Skin epidermis (tissue), 12 donors: ENCODE data around the gene ATP2A2.
"Not testable (repeated sequence)": the region's sequence is repeated elsewhere in the genome, so short reads cannot be mapped to it uniquely, and the experiment has no call there.

ENCODE experiments used
- H3K27ac ChIP-seq, 21 experiments: fragments of 200-600 bp; sonication (generic) in 11 of 21; one replicate each; pipeline ENCODE4 v1.5.0; 2020; ENCODE audit warnings: mild to moderate bottlenecking in 3 of 21, inconsistent platforms in 2 of 21, moderate library complexity in 2 of 21
- H3K4me3 ChIP-seq, 7 experiments: fragments of 200-600 bp; sonication (generic) in 2 of 7; one replicate each; pipeline ENCODE4 v1.5.0; 2020; ENCODE audit warnings: inconsistent platforms in 2 of 7, mild to moderate bottlenecking in 2 of 7, moderate library complexity in 1 of 7

ATP2A2 gene

DNA sequence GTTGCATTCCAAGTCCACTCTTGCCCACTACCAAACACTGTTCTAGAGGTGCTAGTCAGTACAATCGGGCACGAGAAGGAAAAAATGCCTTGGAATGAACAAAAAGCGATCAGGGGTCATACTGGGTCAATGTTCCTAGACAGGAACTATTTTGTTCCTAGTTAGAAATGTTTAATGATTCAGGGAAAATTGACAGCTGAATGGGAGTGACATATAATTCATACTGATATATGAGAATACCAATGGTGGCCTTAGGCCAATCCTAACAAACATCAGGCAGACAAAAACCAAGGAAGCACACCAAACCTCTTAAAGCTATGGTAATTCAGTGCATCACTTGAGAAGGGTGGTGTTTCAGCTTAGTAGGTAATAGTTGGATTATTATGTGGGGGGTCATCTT, 71.4 kb downstream of the ATP2A2 start:
- Histone ChIP-seq H3K4me3 (no peak overlapping the region), H3K27ac (no peak overlapping the region)

DNA sequence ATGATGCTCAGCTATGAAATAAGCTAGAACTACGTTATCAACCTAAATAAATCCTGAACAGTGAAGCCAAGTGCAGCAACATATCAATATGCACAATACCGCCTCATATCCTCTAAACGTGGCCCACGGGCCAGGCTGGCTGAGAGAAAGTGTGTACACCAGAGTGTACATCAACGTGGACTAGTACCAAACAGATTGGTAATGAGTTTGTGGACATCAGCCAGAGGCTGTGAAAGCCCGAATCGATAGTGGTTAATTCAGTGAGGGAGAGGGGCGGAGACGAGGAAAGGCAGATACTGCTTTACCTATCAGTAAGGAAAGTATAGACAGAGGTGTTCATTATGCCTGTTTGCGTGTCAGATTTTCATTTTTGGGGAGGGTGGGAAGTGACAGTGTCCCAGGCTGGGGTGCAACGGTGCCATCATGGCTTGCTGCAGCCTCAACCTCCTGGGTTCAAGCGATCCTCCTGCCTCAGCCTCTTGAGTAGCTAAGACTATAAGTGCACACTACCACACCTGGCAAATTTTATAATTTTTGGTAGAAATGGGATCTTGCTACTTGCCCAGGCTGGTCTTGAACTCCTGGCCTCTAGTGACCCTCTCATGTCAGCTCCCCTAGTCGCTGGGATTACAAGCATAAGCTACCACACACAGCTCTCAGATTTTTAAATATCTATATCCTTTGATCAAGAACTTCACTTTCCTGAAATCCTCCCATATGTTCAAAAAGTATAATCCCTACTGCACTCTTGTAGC, 72.3 kb downstream of the ATP2A2 start:
- no peak overlapping the region for H3K27ac ChIP-seq
- H3K4me3 ChIP-seq, result no peak overlapping the region

DNA sequence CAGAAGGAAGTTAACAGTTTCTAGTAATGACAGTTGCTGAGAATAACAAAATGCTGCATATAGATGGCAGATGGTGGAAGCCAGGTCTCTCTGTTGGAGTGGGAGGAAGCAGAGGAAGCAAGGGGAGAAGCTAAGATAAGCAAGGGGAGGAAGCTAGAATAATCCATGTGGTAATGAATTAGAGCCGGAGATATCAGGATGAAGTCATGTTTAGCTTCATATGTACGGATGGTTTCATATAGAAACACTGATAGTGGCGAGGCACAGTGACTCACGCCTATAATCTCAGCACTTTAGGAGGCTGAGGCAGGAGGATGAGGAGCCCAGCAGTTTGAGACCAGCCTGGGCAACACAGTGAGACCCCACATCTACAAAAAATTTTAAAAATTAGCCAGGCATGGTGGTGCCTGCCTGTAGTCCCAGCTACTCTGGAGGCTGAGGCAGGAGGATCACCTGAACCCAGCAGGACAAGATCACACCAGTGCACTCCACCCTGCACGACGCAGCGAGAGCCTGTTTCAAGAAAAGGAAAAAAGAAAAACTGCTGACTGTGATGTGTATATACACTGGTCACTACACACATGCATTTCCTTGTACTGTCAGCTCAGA, 73.2 kb downstream of the ATP2A2 start:
- Histone ChIP-seq H3K27ac (no peak overlapping the region), H3K4me3 (no peak overlapping the region)

DNA sequence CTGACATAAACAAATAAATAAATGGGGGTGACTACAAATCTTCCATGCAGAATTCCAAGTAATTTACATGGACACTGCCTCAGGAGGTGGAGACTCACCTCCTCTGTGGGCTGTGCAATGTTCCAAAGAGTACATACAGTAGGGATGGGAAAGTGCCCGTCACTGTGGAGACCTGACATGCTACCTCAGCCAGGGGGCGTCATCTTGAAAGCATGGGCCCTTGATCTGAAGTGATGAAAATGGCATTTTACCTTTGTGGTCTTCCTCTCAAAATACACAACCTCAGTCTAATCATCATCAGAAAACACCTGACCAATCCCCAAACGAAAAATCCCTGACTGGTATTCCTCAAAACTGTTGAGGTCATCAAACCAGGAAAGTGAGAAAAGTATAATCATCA, 74.0 kb downstream of the ATP2A2 start:
- no peak overlapping the region for H3K4me3 ChIP-seq
- no peak overlapping the region for H3K27ac ChIP-seq

DNA sequence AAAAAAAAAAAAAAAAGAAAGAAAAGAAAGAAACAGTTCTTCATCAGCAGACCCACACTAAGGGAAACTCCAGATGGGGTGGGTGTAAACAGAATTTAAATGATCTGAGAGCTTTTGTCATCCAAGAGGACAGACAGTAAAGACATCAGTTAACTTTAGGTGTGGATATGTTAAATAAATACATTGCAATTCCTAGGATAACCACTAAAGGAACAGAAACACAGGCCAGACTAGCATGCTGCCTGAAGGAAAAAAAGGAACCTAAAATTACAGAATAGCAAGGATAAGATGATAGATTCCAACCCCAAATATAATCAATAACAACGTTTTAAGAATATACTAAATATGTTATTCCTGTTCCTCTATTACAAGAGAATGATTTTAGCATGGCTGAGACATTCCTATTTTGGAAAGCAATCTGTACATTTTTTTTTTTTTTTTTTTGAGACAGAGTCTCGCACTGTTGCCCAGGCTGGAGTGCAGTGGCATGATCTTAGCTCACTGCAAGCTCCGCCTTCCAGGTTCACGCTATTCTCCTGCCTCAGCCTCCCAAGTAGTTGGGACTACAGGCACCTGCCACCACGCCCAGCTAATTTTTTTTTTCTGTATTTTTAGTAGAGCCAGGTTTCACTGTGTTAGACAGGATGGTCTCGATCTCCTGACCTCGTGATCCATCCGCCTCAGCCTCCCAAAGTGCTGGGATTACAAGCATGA, 77.5 kb downstream of the ATP2A2 start:
- not testable (repeated sequence) for H3K27ac ChIP-seq, H3K4me3 ChIP-seq

DNA sequence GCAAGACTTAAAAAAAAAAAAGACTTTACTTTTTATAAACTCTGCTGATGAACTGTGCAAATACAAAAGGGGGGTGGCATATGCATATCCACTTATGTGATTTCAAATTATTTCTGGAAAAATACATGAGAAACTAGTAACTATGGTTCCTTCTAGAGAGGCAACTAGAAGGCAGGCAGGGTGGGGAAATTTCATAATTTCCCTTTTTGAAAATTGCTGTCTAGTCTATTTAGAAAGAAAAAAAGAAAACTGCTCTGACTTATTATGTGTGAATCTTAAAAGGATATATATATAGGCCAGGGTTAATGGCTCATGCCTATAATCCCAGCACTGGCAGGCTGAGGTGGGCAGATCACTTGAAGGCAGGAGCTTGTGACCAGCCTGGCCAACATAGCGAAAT, 80.2 kb downstream of the ATP2A2 start:
- Histone ChIP-seq H3K4me3 (no peak overlapping the region), H3K27ac (no peak overlapping the region)

DNA sequence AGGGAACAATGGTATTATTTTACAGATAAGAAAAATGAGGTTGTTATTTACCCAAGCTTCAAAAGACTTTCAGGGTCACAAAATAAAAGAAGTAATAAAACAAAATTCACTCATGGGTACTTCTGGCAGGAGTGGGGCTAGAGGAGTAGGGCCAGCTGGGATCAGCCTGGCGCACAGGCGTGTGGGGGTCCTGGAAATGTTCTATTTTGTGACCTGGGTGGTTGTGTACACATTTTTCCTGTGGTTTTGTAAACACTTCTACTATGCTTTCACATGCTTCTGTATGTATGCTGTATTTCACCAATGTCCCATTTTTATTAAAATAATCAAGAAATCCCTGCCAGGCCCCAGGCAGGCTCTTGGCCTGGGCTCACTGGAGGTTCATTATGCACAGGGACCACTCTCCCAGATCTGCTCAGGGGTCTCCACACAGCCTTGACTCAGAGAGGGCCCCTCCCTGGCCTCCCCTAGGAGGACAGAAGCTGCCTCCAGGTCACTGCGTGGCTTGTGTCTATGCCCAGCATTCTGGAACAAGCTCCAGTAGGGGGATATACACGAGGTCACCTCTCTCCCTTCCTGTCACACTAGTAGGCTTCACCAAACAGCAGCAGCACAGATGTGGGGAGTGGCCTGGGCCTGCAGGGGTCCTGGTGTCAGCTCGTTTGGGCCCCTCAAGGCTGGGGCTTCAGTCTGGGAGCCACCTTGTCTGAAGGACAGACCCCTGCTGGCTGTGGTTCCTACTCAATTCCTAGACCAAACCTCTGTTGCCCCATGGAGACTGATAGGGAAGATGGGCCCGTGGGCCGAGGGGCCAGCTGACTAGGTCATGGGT, 84.7 kb downstream of the ATP2A2 start:
- peak overlapping the region in 3 of 21 experiments; percentile 3 to 34 (median 17) for H3K27ac ChIP-seq
- H3K4me3 ChIP-seq, result no peak overlapping the region

DNA sequence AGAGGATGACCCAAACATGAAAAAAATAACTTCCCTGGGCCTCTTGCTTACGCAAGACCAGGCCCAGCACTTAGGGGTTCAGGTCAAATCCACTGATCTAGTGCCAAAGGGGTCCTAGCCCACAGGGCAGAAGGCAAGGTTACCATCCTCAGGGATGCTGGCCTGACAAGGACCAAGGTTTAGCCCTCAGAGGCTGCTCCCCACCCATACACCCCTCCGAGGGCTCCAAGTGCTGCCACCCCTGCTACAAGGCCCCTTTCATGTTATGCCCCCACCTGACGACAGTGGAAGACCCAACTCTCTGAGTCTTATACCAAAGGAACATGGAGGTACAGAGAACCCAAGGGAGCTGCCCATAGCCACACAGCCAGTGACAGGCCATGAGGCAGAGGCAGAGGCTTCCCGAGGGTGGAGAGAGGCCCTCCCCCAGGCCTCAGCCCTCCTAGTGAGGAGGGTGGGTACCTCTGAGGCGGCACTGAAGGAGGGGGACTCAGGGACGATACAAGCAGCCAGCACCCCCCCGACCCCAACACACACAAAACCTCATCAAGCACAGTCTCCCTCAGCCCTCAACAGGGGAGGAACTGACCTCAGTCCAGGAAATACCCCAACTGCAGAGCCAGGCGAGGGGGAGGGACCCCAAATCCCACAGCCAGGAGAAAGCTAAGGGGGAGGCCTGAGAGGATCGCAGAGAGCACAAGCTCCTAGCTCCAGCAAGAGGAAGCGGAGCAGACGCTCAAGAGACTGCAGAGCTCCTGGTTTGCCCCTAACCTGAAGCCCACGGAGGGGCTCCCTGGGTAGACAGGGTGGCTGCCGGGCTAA, 85.5 kb downstream of the ATP2A2 start:
- Histone ChIP-seq H3K27ac (peak overlapping the region in 4 of 21 experiments; percentile 10 to 31 (median 24)), H3K4me3 (no peak overlapping the region)

DNA sequence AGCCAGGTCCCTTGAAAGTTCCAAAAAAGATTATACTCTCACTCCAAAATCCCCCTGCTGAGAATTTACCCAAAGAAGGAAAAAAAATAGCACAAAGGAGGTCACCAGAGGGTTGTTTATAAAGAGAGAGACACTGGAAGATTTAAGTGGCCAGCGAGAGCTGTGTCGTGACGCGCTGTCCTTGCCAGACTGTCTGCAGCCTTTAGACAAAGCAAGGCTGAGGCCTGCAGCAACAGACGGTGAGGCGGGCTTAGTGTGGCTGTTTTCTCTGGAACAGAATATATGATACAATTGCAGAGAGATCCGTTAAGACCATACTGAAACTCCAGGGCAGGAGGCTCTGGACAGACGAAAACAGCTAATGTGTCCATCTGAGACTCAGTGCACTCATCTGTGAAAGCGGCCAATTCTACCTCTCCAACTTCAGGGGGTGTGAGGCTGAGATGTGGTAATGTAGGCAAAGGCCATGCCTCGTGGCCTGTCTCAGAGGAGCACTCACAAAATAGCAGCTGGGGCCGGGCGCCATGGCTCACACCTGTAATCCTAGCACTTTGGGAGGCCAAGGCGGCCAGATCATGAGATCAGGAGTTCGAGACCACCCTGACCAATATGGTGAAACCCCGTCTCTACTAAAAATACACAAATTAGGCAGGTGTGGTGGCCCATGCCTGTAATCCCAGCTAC, 86.3 kb downstream of the ATP2A2 start:
- peak overlapping the region in 5 of 21 experiments; percentile 10 to 32 (median 26) for H3K27ac ChIP-seq
- H3K4me3 ChIP-seq, result no peak overlapping the region

DNA sequence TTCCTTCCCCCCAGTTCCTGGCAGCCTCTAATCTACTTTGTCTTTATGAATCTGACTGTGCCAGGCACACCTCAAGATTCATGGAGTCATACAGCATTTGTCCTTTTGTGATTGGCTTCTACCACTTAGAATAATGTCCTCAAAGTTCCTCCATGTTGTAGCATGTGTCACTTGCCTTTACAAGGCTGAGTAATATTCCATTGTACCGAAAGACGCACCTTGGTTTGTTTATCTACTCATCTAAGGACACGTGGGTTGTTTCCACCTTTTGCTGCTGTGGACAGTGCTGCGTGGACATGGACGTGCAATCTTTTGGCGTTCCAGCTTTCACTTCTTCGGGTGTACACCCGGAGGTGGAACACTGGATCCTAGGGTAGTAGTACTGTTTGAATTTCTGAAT, 88.9 kb downstream of the ATP2A2 start:
- Histone ChIP-seq H3K27ac (peak overlapping the region in 19 of 21 experiments; percentile 3 to 81 (median 70)), H3K4me3 (no peak overlapping the region)

DNA sequence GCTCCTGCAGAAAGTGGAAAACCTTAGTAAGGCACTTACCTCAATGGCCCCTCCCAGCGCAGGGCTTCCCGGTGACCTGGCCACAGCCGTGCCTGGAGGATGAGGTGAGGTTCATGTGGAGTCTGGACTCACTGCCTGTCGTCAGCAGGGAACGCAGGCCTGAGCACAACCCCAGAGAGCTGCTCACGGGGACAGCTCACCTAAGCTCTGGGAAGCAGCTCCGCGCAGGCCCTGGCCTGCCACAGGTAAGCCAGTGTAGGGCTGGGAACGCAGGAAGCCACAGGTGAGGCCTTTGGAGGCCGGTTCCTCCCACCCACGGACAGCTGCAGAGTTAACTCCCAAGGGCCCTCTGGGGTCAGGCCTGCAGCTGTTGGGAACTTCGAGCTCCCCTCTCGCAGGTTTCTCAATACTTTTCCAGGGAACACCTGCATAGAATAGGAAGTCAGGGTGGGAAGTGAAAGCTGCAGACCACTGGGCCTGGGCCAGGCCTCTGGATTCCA, 89.7 kb downstream of the ATP2A2 start:
- Histone ChIP-seq H3K27ac (peak overlapping the region in 20 of 21 experiments; percentile 7 to 81 (median 70)), H3K4me3 (no peak overlapping the region)

DNA sequence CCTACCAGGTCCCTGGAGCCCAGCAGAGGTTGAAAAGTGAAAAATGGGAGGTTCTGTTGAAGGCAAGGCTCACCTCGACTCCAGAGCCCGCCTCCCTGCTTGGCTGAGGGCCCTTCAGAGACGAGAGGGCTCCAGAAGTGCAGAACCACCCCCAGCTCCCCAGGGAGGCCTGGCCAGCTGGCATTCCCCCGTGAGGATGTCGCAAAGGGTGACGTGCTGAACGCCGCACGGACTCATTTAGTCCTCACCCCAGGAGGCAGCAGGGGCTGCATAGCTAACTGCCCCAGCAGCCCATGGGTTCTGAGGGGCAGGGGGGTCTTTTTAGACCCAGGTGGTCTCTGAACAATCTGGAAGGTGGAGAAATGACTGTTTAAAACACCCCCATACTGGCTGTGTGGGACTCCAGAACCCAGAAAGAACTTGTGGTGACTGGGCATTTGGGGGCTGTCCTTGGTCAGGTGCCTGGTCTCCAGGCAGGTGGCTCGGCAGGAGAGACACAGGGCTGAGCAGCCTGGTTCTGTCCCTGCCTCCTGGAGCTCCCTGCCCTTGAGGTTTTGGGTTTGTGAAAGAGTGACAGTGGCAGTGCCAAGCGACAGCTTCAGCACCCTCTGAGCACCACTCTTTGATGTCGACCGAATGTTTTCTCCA, 90.5 kb downstream of the ATP2A2 start:
- Histone ChIP-seq H3K4me3 (no peak overlapping the region), H3K27ac (peak overlapping the region in 20 of 21 experiments; percentile 7 to 81 (median 70))

DNA sequence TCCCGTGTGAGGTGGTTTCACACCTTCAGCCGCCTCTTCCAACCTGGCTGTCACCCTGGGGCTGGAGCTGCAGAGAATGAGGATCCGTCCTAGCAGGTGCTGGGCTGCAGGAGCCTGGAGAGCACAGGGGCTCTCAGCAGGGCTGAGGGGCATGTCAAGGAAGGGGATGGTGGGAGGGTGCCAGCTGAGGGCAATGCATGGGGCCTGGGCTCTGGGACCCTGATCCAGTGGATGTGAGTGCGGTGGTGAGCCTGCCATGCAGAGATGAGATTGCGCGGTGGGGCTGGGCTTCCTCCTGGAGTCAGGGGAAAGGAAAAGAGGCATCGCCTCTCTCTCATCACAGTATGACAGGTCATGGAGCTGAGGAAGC, 91.0 kb downstream of the ATP2A2 start:
- peak overlapping the region; percentile 7 to 81 (median 70) for H3K27ac ChIP-seq
- H3K4me3 ChIP-seq, result no peak overlapping the region

DNA sequence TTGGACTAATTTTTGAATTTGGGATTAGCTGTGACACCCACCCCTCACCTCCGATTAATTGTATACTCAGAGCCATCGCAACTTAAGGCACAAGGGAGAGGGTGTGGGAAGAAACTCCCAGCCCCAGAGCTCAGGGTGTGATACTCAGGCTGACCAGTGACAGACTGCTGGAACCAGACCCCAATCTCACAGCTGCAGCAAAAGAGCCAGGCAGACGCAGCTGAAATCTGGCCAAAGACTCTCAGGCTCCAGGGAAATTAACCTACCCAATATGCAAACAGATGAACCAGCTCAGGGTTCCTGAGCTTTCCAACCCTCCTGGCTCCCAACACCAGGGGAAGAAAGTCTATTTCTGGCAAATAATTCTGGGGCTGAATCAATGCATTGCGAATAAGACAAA, 92.0 kb downstream of the ATP2A2 start:
- Histone ChIP-seq H3K4me3 (no peak overlapping the region), H3K27ac (peak overlapping the region in 20 of 21 experiments; percentile 7 to 81 (median 70))

DNA sequence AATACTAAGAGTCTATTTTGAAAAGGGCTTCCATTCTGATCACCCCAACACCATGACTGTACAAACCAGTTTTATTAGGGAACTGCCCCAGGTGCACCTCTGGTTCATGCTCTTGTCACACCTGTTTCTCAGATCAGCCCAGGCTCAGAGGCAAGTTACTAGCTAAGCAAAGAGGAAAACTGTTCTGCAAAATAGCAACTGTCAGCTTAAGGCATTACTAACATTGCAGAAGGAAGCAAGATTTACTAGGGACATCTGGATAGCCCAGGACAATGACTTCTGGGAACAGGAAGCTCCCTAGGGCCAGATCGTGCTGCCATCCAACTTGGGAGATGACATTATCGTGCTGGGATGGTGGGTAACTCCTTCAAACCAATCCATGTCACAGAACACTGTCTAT, 92.4 kb downstream of the ATP2A2 start:
- Histone ChIP-seq H3K27ac (peak overlapping the region in 20 of 21 experiments; percentile 7 to 81 (median 70)), H3K4me3 (no peak overlapping the region)

DNA sequence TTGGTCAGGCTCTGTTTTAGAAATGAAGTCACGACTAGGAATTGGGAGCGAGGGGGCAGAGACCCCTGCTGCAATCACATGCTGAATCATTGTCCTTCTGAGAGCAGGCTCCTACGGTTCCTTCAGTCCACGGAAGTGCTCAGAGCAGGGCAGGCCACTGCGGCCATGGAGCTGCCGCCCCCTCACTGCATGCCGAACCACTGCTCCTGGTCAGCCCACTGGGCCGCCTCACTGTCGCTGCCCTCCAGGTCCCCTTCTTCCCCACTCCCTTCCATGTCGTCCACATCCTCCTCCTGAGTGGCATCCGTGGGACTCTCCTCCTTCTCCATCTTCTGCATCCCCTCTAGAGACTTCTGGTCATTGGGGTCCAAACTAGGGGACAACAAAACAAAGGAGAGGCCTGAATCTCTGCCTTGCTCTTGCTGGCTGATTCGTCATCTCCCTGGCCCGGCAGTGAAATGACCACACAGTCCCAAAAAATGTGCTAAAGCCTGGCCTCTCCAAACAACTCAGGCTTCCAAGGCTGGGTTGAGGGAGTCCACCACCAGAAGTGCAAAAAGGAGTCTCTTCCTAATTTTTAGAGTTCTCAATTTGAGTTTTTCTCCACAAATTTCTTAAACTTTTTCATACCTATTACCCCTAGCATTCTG, 93.0 kb downstream of the ATP2A2 start:
- peak overlapping the region in 20 of 21 experiments; percentile 7 to 81 (median 68) for H3K27ac ChIP-seq
- H3K4me3 ChIP-seq, result no peak overlapping the region

DNA sequence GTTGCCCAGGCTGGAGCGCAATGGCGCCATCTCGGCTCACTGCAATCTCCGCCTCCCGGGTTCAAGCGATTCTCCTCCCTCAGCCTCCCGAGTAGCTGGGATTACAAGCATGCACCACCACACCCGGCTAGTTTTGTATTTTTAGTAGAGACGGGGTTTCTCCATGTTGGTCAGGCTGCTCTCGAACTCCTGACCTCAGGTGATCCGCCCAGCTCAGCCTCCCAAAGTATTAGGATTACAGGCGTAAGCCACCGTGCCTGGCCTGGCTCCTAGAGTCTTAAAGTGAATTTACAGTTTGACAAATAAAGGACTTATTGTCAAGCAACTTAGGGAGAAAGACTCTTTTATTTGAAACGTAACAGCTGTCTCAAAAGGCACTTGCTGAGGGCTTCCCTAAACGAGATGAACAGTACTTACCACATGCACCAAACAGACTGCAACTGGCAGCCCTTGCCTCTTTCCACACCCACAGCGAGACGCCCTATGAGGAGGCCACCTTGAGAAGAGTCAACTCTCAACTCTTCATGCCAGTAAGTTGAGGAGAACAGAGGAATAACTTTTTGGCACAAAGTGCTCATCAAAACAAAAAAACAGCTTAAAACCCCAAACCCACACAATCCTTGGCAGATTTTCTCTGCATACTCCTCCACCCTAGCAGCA, 97.2 kb downstream of the ATP2A2 start:
- H3K4me3 ChIP-seq, result not testable (repeated sequence)
- peak overlapping the region in 11 of 21 experiments; percentile 1 to 56 (median 22) for H3K27ac ChIP-seq
